HG03558 (cell line): ENCODE measurements around the gene SAE1.

Experiments
- ATAC-seq: cut with Tn5 transposase; IDR thresholded peaks from one replicate; pipeline ENCODE4 v1.9.1; 2021; ENCODE audit warnings: moderate number of reproducible peaks; ENCODE audit not compliant: unreplicated experiment; ENCODE audit errors: extremely low read depth

The SAE1 gene

DNA sequence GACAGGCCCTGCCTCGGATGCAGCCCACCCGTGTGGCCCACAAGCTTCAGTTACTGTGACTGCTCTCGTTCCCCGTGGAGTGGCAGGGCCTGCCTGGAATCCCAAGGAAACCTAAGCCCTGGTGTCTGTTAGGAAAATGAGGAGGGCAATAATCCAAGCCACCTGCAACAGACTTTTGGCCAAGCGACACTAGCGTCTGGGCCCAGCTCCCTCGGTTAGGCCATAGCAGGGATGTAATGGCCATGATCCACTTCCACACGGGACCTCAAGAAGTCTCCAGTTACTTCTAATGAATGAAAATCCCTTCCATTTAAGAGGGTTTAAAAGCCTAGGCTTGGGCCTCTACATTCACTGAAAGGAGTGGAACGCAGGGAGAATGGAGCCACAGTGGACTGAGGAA, 26.0 kb upstream of the SAE1 start:
- no peak for ATAC-seq

DNA sequence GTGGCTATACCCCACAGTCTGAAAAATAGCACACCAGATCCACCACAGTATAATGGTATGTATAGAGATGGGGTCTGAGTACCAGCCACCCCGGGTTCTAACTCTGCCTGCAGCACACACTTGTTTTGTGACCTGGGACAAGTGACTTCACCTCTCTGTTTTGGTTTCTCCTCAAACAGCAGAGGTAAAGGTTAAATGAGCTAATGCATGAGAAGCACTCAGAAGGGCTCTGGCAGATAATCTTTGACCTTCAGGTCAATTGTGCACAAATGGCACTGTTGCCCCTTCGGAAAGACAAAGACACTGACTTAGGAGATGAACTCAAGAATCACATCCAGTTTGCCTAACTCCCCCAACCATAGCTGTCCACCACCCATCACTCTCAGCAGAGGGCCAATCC, 24.8 kb upstream of the SAE1 start:
- ATAC-seq: no peak

DNA sequence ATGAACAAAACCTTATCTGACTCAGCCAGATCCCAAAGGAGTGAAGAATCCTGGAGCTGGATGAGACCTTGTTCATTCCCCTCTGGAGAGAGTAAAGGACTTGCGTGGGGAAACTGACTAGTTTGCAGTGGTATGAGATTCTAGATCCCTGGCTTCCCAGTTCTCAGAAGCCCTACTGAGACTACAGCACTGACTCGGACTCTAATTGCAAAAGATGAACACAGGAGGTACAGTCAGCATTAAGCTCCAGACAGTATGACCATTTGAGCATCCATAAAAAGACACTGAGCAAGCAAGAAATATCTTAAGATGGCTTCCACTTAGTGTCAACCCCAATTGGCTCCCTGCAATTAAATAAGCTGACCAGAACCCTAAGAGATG, 23.8 kb upstream of the SAE1 start:
- ATAC-seq: no peak

- no peak for ATAC-seq
Observed at GRCh38 chr19:47107202-47107952, 23.3 kb upstream of the SAE1 start.

DNA sequence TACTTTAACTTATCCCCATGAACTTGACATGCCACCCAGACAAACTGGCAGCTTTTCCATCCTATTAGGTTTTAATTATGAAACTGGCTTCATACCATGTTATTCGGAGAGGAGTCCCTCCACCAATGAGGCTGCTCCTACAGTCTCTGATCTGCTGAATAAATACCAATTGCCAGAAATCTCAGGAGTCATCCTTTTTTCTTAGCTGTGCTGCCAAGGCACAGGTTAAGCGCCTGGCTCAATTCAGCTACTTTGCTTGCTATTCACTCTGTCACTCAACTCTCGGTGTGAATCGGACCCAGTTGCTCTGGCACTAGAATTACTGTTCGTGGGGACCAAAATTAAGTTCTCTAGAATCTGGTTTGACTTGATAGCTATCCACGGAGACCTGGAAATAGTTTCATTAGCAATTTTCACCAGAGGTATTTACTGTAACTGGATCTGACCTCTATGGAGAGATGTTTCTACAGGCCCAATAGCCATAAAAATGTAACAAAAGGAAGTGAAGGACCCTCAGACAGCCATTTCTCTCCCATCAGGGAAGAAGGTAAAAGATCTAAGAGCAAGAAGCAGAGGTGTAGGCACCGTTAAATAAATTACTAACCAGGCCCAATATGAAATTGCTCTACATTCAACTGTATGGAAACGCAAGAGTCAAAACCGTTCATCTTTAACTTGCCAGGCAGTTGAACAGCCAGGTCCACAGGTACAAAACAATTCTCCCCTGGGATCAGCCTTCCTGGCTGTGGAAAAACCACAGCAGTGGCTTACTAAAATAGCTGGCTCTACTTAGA, 22.5 kb upstream of the SAE1 start:
- ATAC-seq: no peak

DNA sequence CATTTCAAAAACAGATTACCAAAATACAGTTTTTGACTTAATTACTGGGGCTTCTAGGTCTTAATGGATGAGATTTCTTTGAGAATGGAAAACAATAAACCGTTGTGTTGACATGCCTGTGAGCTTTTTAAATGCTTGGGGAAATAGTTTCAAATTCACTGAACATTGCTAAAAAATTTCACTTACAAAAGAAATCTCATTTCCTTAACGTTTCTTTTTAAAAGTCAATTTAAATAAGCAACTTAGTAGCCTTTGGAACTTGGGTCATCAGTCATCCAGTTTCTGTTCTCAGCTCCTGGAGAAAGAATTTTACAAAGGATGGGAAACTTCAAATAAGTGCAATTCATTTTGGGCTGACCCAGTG, 21.5 kb upstream of the SAE1 start:
- no peak for ATAC-seq

DNA sequence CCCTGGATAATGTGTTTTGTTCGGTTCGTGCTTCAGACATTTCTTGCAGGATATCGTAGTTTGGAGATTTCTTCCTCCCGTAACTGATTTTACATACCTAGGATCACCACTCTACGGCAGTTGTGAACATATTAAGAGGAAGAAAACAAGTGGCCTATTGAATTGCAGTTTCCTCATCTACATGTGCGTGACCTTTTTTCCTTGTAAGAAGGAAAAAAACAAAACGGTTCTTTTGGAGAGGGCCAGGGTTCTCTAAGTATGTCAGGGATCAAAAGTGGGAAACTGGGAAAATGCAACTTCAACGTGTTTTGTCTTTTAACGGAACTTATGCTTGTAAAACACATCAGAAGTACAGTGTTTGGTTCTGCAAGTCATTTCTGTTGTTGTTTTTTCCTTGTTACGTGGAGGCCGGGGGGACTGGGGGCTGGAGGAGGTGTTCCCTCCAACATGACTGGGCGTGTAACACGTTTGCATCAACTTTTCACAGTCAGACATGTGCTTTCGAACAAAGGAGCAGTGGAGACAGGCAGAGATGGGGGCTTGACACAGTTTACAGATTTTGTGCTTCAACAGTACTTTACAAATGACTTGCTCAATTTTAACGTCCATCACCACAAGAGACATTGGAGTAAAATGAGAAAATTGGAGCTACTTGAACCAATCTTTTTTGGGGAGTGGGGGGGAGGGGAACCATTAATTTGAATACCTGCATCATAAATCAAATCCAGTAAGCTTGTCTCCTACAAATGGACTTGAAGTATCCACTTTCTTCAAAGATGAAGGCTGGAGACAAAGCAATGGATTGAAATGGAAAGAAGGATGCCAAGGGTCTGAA, 20.9 kb upstream of the SAE1 start:
- no peak for ATAC-seq

GRCh38 chr19:47110521-47111005, 20.1 kb upstream of the SAE1 start:
- no peak for ATAC-seq

DNA sequence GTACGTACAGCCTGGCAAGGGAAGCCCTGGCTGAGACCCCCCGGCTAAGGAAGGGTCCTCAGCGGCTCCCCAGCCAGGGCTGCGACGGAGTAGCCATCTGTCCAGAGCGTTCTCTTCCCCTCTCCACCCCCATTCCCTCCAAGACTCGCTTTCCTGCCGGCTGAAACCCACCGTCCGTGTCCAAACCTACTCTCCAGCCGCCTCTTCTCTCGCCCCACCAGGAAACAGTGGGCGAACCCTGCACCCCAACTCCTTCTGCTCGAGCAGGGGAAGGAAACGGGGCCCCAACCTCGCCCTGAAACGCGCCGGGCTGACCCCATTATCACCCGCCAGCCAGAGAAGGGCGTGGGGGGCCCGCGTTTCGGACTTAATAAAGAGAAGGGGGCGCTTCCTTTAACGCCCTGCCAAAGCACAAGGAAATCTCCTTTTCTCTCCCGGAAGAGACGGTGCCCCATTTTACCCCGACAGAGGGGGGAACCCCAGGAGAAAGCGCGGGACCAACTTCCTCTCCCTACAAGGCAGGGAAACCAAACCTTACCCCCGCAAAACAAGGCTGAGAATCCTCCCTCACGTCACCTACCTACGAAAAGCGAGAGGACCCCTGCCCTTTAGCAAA, 19.5 kb upstream of the SAE1 start:
- ATAC-seq: no peak

- no peak for ATAC-seq
Observed at GRCh38 chr19:47111682-47112165, 18.9 kb upstream of the SAE1 start.

DNA sequence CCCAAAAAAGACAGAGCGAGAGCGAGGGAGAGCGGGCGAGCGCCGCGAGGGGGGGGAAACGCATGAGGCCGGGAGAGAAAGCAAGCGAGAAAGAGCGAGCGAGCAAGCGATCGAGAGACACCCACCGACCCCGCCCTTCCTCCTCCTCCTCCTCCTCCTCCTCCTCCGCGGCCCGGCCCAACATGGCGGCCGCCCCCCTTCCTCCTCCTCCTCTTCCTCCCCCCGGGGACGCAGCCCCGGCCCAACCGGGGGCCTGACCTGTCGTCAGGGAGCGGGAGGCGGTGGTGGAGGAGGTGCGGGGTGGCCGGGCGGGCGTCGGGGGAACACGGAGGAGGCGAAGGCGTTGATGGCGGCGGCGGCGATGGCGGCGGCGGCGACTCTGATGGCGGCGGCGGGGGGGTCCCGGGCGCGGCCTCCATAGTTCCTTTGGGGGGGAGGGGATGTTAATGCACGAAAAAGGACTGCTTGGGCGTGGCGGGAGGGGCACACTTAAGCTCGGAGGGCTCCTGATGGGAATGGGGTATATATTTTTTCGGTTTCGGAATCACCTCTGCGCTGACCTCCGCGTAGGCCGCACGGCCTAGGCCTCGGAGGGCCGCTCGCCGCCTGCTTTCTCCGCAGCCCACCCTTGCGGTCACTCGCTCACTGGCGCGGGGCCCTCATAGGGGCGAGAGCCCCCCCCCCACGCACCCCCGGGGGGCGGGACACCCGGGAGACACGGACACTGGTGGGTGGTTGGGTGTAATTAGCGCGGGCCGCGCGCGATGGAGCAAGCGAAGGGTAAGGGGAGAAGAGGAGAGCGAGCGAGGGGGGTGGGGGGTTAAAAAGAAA, 18.3 kb upstream of the SAE1 start:
- ATAC-seq: no peak

GRCh38 chr19:47112997-47113849, 17.4 kb upstream of the SAE1 start, which contains the start of gene ZC3H4:
Gene ZC3H4, minus strand, starts transcription at chr19:47113776. Its CDS starts 1,192 bp downstream, at chr19:47112584.
- ATAC-seq: peak; percentile 71

DNA sequence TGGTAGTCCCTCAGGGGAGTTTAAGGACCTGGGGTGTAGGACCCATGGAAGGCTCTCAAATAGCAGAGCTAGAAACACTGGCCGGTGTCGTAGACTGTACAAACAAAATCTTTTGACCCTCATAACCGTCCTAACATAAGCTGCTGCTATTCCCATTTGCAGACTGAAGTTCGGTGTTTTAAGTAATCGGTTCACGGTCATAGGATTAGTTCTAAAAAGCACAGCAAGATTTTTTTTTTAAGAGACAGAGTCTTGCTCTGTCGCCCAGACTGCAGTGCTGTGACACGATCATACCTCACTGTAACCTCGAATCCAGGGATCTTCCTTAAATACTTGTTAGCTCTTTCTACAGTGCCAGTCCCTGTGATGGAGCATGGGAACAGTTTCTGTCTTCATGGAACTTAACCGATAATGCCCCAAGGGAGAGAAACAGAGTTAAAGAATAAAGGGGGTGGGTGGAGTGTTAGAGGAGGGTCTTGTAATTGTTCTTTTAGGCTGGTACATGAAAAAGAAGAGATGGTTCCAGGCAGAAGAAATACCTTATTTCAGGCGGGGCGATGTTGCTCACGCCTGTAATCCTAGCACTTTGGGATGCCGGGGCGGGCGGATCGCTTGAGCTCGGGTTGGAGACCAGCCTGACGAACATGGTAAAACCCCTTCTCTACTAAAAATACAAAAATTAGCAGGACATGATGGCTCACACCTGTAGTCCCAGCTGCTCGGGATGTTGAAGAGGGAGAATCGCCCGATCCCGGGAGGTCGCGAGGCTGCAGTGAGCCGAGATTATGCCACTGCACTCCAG, 16.6 kb upstream of the SAE1 start:
- ATAC-seq: no peak

DNA sequence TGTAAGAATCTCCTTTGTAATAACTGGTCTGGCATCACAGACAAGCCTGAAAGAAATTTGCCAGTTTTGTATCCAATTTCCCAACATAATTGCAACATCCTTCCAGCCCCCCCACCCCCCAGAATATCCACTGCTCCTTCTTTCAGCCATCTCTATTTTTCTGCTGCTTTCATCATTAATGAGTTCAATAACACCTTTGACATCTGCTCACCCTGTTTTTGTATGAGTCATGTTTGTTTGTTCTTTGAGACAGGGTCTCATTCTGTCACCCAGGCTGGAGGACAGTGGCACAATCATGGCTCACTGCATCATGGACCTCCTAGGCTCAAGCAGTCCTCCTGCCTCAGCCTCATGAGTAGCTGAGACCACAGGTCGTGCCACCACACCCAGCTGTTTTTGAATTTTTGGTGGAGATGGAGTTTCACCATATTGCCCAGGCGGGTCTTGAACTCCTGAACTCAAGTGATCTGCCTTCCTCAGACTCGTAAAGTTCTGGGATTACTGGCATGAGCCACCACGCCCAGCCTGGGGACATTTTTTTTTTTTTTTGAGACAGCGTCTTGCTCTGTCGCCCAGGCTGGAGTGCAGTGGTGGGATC, 10.1 kb upstream of the SAE1 start:
- no peak for ATAC-seq

GRCh38 chr19:47122359-47123335, 8.0 kb upstream of the SAE1 start:
- ATAC-seq: no peak

- ATAC-seq: no peak
Observed at GRCh38 chr19:47123406-47123805, 7.2 kb upstream of the SAE1 start.
